Heart left ventricle (tissue), 13 donors: ENCODE results near the gene RBM47.
"Not testable (repeated sequence)": the region's sequence is repeated elsewhere in the genome, so short reads cannot be mapped to it uniquely, and the experiment has no call there.

Experiments
- CTCF ChIP-seq, 12 donors: fragments of 200-600 bp; sonication (generic) in 4 of 12; IDR thresholded peaks; one replicate each; pipeline versions ENCODE4 v1.5.0 to v1.8.0; 2018 to 2022; ENCODE audit warnings: antibody characterized with exemption in 12 of 12, mild to moderate bottlenecking in 5 of 12
- POLR2A ChIP-seq, 2 donors: fragments of 450-650 bp; IDR thresholded peaks; one replicate each; pipeline ENCODE4 v1.6.1; 2017; ENCODE audit warnings: antibody characterized with exemption in 2 of 2, mild to moderate bottlenecking in 2 of 2, moderate library complexity in 2 of 2
- donor health status: ischemic (EF 13 %, LVEDD 7.1; RV severe dilation, severe dysfunction).
- donor health status: DM: no; HTN: yes; CAD: no.
- donor health status: DM: no; HTN: no; CAD: no.
- donor health status: ischemic (EF 25% LVEDD 6.9; RV normal size, moderate dysfunction).
- donor health status: ischemic (EF 25% LVEDD 5.7; RV mildly dilated, moderate dysfunction).
- donor health status: ischemic (EF 35%, LVEDD 5.7; RV mildly dilated, moderate dysfunction).
- donor health status: nonischemic (EF 11% LVEDD 7.7; RV severe dilation, severe dysfunction).
- donor health status: DM: yes; HTN: yes; CAD: no.
- donor health status: PGD.
- donor health status: ischemic (EF 29% LVEDD 5.4; RV normal size, mild dysfunction).
- donor health status: nonischemic (EF 23%, LVEDD 6.1; RV moderate dilation, normal function).

- TF ChIP-seq CTCF, POLR2A (IDR thresholded peaks at IDR 0.05): not testable (repeated sequence)
Measured at GRCh38 chr4:40446261-40446750, 183.4 kb downstream of the RBM47 start.
